Thoracic aorta endothelial cell (primary cell): ENCODE data around the gene ATP8B3. TPM values are rescaled to one million over a fixed set of nuclear protein-coding genes. Genes with fewer than 3 reads are reported as not detected.

ENCODE experiments used
- total RNA-seq: library from RNA; depleted of rRNA; stranded (reverse); fragments of >200 nt; gene quantifications from 2 replicates; pipeline ENCODE4 v1.2.3, GENCODE V29; 2012

Gene ATP8B3, protein sequence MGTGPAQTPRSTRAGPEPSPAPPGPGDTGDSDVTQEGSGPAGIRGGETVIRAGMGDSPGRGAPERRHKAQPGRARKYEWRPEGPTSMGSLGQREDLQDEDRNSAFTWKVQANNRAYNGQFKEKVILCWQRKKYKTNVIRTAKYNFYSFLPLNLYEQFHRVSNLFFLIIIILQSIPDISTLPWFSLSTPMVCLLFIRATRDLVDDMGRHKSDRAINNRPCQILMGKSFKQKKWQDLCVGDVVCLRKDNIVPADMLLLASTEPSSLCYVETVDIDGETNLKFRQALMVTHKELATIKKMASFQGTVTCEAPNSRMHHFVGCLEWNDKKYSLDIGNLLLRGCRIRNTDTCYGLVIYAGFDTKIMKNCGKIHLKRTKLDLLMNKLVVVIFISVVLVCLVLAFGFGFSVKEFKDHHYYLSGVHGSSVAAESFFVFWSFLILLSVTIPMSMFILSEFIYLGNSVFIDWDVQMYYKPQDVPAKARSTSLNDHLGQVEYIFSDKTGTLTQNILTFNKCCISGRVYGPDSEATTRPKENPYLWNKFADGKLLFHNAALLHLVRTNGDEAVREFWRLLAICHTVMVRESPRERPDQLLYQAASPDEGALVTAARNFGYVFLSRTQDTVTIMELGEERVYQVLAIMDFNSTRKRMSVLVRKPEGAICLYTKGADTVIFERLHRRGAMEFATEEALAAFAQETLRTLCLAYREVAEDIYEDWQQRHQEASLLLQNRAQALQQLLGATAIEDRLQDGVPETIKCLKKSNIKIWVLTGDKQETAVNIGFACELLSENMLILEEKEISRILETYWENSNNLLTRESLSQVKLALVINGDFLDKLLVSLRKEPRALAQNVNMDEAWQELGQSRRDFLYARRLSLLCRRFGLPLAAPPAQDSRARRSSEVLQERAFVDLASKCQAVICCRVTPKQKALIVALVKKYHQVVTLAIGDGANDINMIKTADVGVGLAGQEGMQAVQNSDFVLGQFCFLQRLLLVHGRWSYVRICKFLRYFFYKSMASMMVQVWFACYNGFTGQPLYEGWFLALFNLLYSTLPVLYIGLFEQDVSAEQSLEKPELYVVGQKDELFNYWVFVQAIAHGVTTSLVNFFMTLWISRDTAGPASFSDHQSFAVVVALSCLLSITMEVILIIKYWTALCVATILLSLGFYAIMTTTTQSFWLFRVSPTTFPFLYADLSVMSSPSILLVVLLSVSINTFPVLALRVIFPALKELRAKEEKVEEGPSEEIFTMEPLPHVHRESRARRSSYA (N-terminal part only)
- total RNA-seq = 1.2 and 2.2 TPM in 2 replicates

DNA sequence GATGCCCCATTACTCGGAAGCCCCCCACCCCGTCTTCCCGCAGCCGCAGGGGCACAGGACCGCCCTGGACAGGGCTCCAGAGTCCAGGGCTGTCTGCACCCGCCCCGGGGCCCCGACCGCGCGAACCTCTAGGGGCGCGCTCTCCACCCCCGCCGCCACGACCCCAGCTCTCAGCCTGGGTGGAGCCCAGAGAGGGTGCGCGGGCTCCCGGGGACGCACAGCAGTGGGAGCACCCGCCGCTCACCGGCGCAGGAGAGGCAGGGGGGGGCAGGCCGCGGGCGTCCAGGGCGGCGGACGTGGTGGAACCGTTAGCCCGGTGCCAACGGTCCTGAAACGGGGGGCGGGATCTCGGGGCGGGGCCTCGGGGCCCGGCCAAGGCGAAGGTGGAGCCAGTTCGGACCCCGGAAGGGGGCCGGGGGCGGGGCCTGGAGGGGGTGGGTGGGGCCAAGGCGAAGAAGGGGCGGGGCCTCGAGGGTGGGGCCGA is at the start of gene ATP8B3:
TSS of gene ATP8B3 (minus strand) at position 335 of the 484 bp plus-strand sequence. CDS start 540 bp downstream, outside the sequence.

DNA sequence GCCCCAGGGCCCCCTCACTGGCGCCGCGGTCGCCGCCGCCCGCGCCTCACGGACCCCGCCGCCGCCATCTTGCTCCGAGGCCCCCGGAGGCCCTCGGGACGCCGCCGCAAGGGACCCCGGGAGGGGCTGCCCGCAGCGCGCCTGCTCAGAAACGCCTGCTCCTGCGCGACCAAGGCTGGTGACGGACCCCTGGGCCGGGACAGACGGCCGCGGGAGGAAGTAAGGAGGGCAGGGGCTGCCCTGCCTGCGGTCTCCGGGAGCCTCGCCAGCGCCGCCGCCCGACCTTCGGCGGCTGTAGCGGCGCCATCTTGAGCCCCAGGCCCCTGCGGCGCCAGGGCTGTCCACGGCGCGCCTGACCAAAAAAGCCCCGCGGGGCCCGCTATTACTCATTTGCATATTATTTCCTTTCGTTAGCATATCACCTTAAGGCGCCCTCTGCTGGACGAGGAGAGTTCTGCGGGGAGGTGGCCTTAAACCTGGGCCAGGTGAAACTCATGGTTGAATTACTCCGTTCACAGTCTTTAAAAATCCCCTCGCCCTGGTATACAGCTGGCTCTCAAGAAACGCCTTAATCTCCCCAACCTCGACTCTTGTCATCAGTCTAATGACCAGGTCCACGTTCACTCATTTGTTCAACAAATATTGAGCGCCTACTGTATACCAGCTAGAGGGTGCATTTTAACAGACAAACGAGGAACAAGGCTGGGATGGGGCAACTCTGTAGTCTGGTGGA is 36.5 kb upstream of the ATP8B3 start, which contains the start of gene REXO1:
TSS of gene REXO1 (minus strand) at position 85 of the 733 bp plus-strand sequence. CDS start 125 bp downstream, outside the sequence.

DNA sequence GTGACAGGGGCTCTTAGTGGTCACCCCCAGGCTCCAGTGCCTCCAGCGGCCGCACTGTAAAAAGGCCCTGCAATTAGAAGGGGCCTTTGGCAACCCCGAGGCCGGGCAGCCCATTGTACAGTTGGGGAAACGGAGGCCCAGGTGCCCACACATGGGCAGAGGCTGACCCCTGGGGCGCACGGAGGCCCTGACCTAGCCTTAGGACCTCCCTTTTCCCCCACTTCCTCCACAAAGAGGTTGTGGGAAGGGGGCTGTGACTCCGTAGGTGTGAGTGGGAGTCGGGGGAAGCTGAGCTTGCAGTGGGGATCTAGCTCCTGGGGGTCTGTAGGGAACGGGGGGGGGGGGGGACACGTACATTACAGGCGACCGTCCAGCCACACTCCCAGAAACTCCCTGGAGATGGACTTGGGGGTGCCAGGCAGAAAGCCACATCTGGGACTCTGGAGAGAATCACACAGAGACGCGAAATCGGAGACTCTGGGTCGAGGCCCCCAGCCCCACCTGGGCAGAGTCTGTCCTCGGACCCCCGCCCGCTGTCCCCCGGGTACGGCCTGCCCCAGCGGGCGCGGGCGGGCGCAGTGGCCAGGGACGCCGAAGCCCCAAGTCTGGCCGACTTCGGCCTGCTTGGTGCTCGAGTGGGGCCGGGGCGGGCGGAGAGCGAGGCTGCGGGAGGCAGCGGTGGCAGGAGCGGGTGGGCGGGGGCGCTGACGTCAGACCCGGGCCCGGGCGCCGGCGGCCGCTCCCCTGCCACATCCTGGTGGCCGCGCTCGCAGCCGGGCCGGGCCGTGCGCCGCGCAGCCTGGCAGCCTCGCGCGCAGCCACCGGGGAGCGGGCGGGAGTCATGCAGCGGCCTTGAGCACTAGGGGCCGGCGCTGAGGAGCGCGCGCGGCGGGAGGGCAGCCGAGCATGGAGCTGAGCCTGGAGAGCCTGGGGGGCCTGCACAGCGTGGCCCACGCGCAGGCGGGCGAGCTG is 59.0 kb downstream of the ATP8B3 start, which contains the start of gene ONECUT3:
TSS of gene ONECUT3 (plus strand) at position 750 of the 972 bp plus-strand sequence. CDS start at position 907, 157 bp downstream.

Other genes starting within 250 kb of the ATP8B3 start
- 57.1 and 62.6 TPM in 2 replicates for gene MEX3D, start 244.0 kb downstream of the ATP8B3 start, total RNA-seq
- gene MBD3, start 219.4 kb downstream of the ATP8B3 start, total RNA-seq = 78.7 and 86.2 TPM in 2 replicates
- 32.0 and 34.7 TPM in 2 replicates for gene UQCR11, start 206.8 kb downstream of the ATP8B3 start, total RNA-seq
- 94.9 and 154 TPM in 2 replicates for gene TCF3, start 159.7 kb downstream of the ATP8B3 start, total RNA-seq
- gene ONECUT3, start 58.8 kb downstream of the ATP8B3 start, total RNA-seq = not detected in 2 replicates
- gene REXO1, start 36.2 kb upstream of the ATP8B3 start, total RNA-seq = 24.3 and 31.5 TPM in 2 replicates
- gene KLF16, start 51.3 kb upstream of the ATP8B3 start, total RNA-seq = 11.0 and 14.4 TPM in 2 replicates
- gene ABHD17A, start 73.2 kb upstream of the ATP8B3 start, total RNA-seq = 56.3 and 82.8 TPM in 2 replicates
- 3.9 and 5.6 TPM in 2 replicates for gene ADAT3, start 93.1 kb upstream of the ATP8B3 start, total RNA-seq
- 46.0 and 53.7 TPM in 2 replicates for gene SCAMP4, start 93.1 kb upstream of the ATP8B3 start, total RNA-seq
- 52.7 and 71.3 TPM in 2 replicates for gene CSNK1G2, start 128.9 kb upstream of the ATP8B3 start, total RNA-seq
- 39.5 and 59.9 TPM in 2 replicates for gene BTBD2, start 203.4 kb upstream of the ATP8B3 start, total RNA-seq
- gene MKNK2, start 239.0 kb upstream of the ATP8B3 start, total RNA-seq = 74.6 and 104 TPM in 2 replicates